ENCODE measurements around the gene LSAMP.

The LSAMP gene

GRCh38 chr3:116153174-116153573 lies 292.1 kb downstream of the LSAMP start:
- FAIRE-seq (no peak), DNase-seq (ENCODE audit: insufficient read length, low spot score) (no peak)
- TF ChIP-seq TAF1 (IDR thresholded peaks at IDR 0.05; ENCODE audit: low read depth, low read length), result no peak
- TF ChIP-seq PAX5 (IDR thresholded peaks at IDR 0.05; ENCODE audit: insufficient read depth, low read length, severe bottlenecking), result no peak
- TF ChIP-seq POU2F2 (IDR thresholded peaks at IDR 0.05; ENCODE audit: low read depth, low read length), result no peak
- TF ChIP-seq POLR2A (IDR thresholded peaks at IDR 0.05; ENCODE audit: low read depth, low read length), result no peak
- TF ChIP-seq SPI1 (IDR thresholded peaks at IDR 0.05; ENCODE audit: low read depth, low read length), result no peak
- no peak for TF ChIP-seq POLR2AphosphoS5 (IDR thresholded peaks at IDR 0.05; ENCODE audit: low read depth, low read length)

- no peak for FAIRE-seq
- no peak for DNase-seq (ENCODE audit: insufficient read length, low spot score)
- TF ChIP-seq POLR2A (IDR thresholded peaks at IDR 0.05; ENCODE audit: low read depth, low read length), result no peak
- no peak for TF ChIP-seq TAF1 (IDR thresholded peaks at IDR 0.05; ENCODE audit: low read depth, low read length)
- TF ChIP-seq POU2F2 (IDR thresholded peaks at IDR 0.05; ENCODE audit: low read depth, low read length), result no peak
- no peak for TF ChIP-seq POLR2AphosphoS5 (IDR thresholded peaks at IDR 0.05; ENCODE audit: low read depth, low read length)
- no peak for TF ChIP-seq PAX5 (IDR thresholded peaks at IDR 0.05; ENCODE audit: insufficient read depth, low read length, severe bottlenecking)
- no peak for TF ChIP-seq SPI1 (IDR thresholded peaks at IDR 0.05; ENCODE audit: low read depth, low read length)
Observed at GRCh38 chr3:116150655-116151167, 294.6 kb downstream of the LSAMP start.

GRCh38 chr3:116148881-116149851 lies 296.1 kb downstream of the LSAMP start:
- no peak for FAIRE-seq
- TF ChIP-seq POLR2AphosphoS5 (IDR thresholded peaks at IDR 0.05; ENCODE audit: low read depth, low read length) (no peak), POU2F2 (IDR thresholded peaks at IDR 0.05; ENCODE audit: low read depth, low read length) (no peak), PAX5 (IDR thresholded peaks at IDR 0.05; ENCODE audit: insufficient read depth, low read length, severe bottlenecking) (no peak), SPI1 (IDR thresholded peaks at IDR 0.05; ENCODE audit: low read depth, low read length) (no peak), POLR2A (IDR thresholded peaks at IDR 0.05; ENCODE audit: low read depth, low read length) (no peak), TAF1 (IDR thresholded peaks at IDR 0.05; ENCODE audit: low read depth, low read length) (no peak)
- no peak for DNase-seq (ENCODE audit: insufficient read length, low spot score)

- no peak for TF ChIP-seq POU2F2 (IDR thresholded peaks at IDR 0.05; ENCODE audit: low read depth, low read length)
- no peak for TF ChIP-seq POLR2A (IDR thresholded peaks at IDR 0.05; ENCODE audit: low read depth, low read length)
- no peak for TF ChIP-seq PAX5 (IDR thresholded peaks at IDR 0.05; ENCODE audit: insufficient read depth, low read length, severe bottlenecking)
- no peak for TF ChIP-seq TAF1 (IDR thresholded peaks at IDR 0.05; ENCODE audit: low read depth, low read length)
- TF ChIP-seq POLR2AphosphoS5 (IDR thresholded peaks at IDR 0.05; ENCODE audit: low read depth, low read length), result no peak
- TF ChIP-seq SPI1 (IDR thresholded peaks at IDR 0.05; ENCODE audit: low read depth, low read length), result no peak
- no peak for DNase-seq (ENCODE audit: insufficient read length, low spot score)
- FAIRE-seq, result no peak
Observed at GRCh38 chr3:116145613-116146012, 299.7 kb downstream of the LSAMP start.

- DNase-seq (ENCODE audit: insufficient read length, low spot score) (no peak), FAIRE-seq (no peak)
- peak; percentile 30 for TF ChIP-seq SPI1 (IDR thresholded peaks at IDR 0.05; ENCODE audit: low read depth, low read length)
- no peak for TF ChIP-seq POU2F2 (IDR thresholded peaks at IDR 0.05; ENCODE audit: low read depth, low read length)
Observed at GRCh38 chr3:116141724-116142123, 303.6 kb downstream of the LSAMP start.

GRCh38 chr3:116140100-116140689 lies 305.1 kb downstream of the LSAMP start:
- FAIRE-seq (no peak), DNase-seq (ENCODE audit: insufficient read length, low spot score) (no peak)
- TF ChIP-seq POU2F2 (IDR thresholded peaks at IDR 0.05; ENCODE audit: low read depth, low read length) (no peak), SPI1 (IDR thresholded peaks at IDR 0.05; ENCODE audit: low read depth, low read length) (no peak), POLR2AphosphoS5 (IDR thresholded peaks at IDR 0.05; ENCODE audit: low read depth, low read length) (no peak), TAF1 (IDR thresholded peaks at IDR 0.05; ENCODE audit: low read depth, low read length) (no peak), PAX5 (IDR thresholded peaks at IDR 0.05; ENCODE audit: insufficient read depth, low read length, severe bottlenecking) (no peak), POLR2A (IDR thresholded peaks at IDR 0.05; ENCODE audit: low read depth, low read length) (no peak)

GRCh38 chr3:116139641-116140040 lies 305.6 kb downstream of the LSAMP start:
- FAIRE-seq (peak; percentile 38), DNase-seq (ENCODE audit: insufficient read length, low spot score) (no peak)
- TF ChIP-seq POLR2AphosphoS5 (IDR thresholded peaks at IDR 0.05; ENCODE audit: low read depth, low read length), result no peak
- no peak for TF ChIP-seq POU2F2 (IDR thresholded peaks at IDR 0.05; ENCODE audit: low read depth, low read length)
- TF ChIP-seq PAX5 (IDR thresholded peaks at IDR 0.05; ENCODE audit: insufficient read depth, low read length, severe bottlenecking), result no peak
- no peak for TF ChIP-seq POLR2A (IDR thresholded peaks at IDR 0.05; ENCODE audit: low read depth, low read length)
- TF ChIP-seq TAF1 (IDR thresholded peaks at IDR 0.05; ENCODE audit: low read depth, low read length), result no peak
- TF ChIP-seq SPI1 (IDR thresholded peaks at IDR 0.05; ENCODE audit: low read depth, low read length), result no peak

- FAIRE-seq, result no peak
- TF ChIP-seq POLR2AphosphoS5 (IDR thresholded peaks at IDR 0.05; ENCODE audit: low read depth, low read length), result no peak
- no peak for TF ChIP-seq PAX5 (IDR thresholded peaks at IDR 0.05; ENCODE audit: insufficient read depth, low read length, severe bottlenecking)
- TF ChIP-seq POU2F2 (IDR thresholded peaks at IDR 0.05; ENCODE audit: low read depth, low read length), result no peak
- DNase-seq (ENCODE audit: insufficient read length, low spot score), result no peak
Observed at GRCh38 chr3:116135457-116136085, 309.7 kb downstream of the LSAMP start.

Measured in GM12891 (cell line).